HG03045 (cell line): Measurements from ENCODE around the gene BCL11A.

ENCODE experiments used
- ATAC-seq: cut with Tn5 transposase; IDR thresholded peaks from one replicate; pipeline ENCODE4 v1.9.1; 2021; ENCODE audit warnings: mild to moderate bottlenecking, moderate library complexity; ENCODE audit not compliant: unreplicated experiment

Gene BCL11A

DNA sequence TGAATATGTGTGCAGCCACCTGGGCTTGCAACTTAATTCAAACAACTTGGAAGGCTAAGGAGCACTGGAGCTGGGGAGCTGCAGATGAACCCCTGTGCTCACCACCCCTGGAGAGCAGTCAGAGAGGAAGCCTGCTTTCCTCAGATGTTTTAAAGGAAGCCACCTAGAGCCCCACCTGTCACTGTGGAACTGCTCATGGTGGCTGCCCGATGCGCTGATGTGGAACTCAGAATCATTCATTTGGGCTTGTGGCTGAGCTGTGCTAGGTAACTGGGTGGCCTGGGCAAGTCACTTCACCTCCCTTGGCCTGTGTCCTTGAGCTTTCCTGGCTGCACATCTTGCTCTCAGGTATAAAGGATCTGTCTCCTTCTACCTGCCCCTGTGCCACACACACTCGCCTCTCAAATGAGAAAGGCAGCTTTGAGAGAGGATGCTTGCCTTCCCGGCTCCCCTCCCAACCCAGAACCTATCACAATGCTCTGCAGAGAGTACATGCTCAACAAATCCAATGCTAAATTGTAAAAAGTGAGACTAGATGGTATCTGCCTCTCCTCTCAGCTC is 41.3 kb downstream of the BCL11A start:
- ATAC-seq, result no peak

DNA sequence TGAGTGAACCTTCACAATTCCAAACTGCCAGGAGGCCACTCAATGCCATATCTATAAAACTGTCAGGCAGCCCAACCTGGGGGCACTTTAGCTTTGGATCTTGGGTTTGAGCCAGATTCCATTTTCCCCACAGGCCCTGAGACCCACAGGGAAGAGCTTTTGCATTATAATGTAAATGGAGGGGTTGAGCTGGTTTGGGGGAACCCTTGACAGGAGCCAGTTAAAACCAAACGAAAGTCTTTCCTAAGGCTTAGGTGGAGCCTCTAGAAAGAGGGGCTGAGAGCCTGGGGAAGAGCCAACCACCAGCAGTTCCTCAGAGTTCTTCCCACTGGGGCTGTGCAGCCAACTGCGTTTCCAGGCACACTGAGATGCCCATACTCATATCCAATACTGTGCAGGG is 42.7 kb downstream of the BCL11A start:
- ATAC-seq, result no peak

DNA sequence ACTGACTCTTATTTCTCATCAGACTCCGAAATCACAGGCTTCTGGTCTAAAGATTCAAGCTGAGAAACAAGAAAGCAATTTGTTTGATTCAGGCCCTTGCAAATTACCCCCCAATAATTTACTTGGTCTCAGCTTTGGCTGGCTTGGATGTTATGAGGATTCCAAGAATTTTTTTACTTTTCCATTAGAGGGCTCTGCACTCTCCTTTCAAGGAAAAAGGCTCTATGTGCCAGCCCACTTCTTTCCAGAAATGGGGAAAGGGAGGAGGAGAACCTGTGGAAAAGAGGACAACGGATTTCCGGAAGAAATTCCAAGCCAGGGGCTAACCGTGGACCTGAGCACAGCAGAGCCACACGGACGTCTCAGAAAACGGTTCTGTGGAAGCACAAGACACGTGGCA is 44.4 kb downstream of the BCL11A start:
- ATAC-seq, result no peak

DNA sequence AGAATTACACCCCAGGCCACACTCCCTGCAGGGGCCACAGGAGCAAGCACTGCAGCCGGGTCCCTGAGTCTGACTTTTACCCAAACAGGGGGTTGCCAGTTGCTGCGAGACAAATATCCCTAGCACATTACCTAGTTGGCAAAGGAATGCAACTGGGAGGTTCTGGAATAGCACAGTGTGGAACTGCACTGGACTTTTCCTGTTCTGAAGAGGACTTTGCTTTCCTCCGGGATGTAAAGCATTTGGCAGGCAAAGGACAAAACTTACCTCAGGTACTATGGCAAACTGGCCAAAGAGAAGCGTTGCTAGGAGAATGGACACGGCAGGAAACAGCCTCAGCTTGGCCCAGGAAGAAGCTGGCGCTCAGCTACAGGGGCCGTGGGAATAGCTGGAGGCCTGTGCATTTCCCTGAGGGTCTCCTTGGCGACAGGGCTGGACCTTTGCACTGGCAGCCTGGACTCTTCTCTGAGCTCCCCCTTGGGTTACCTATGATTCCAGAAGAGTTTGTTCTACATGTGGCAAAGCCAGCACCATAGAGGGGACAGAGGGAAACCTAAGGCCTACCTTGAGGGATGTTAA is 45.0 kb downstream of the BCL11A start:
- no peak for ATAC-seq

DNA sequence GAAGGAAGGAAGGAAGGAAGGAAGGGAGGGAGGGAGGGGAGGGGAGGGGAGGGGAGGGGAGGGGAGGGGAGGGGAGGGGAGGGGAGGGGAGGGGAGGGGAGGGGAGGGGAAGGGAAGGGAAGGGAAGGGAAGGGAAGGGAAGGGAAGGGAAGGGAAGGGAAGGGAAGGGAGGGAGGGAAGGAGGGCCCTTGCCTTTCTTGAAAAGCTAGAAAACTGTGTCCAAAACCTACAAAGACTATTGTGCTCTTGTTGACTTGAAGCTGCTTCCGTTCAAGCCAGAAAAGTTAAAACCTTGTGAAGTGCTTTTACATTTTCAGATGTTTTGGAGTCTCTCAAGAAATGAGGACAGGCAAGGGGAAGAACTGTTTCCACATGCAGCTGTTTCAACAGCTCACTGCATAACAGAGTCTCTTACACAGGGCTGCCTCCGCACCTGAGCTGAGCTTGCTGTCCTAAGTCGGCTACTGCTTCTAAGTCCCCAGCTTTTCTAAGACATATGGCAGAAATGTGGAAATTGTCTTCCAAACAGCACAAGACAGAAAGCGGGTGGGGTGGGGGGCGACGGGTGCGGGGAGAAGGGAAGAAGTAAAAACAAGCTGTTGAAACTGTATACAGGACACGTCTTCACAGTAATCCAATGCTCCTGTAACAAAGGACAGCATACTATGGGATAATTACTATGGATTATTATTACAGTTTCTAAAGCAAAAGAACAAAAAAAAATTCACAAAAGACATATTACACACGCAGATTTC is 46.1 kb downstream of the BCL11A start:
- no peak for ATAC-seq

DNA sequence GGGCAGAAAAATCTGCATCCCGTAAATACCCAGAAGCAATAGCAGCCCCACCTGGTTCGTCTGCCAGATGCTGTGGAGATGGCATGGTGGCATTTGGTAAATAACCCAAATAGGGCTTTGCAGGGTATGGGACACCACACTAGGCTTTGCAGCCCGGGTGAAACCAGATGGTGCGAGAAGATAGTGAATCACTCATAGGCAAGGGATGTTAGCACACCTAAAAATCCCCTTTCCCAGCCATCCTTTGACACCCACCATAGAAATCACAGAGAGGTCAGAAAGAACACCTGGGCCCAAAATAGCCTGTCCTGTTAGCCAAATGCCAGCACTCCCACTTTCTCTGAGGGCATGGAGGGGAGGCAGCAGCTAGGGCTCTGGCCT is 47.6 kb downstream of the BCL11A start:
- ATAC-seq, result no peak

DNA sequence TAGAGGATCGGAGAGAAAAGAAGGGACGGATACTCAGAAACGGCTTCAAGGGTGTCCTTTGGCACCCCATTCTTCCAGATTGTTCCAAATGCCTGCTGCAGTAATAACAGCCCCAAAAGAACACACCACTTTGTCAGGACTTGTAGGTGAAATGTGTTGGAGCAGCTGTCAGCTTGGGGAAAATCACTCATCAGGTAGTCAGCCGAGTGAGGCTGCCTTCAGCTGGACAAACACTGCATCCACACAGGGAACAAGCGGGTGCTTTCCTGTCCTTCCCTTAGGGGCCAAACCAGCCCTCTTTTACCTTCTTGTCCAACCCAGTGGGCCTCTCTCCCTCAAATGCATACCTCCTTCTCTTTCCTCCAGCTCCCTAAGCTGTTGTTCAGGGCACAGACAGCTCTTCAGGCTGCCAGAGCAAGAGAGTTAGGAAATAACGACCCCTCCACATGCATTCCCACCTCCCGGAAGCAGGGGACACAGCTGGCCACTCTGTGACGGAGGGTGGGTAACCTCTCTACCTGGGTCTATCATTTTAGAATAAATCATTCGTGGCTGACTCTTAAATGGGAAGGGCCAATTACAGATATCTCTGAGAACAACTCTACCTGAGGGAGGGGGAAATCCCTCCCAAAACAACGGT is 48.1 kb downstream of the BCL11A start:
- no peak for ATAC-seq

DNA sequence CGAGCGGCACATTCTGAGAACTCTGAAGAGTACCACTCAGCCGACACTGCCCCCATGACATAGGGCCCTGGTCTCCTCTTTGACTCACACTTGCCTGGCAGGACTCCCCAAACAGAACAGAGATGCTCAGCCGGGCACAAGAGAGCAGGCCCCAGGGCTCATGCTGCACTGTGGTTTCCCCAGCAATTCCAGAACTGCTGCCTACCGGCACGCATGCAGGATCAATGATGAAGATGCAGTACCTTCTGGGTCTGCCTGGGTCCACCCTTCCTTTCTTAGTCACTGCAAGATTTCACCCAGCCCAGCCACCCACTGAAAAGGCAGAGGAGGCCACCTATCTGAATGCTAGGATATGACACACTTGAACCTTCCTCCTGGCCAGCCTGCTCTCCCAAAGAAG is 49.4 kb downstream of the BCL11A start:
- no peak for ATAC-seq

DNA sequence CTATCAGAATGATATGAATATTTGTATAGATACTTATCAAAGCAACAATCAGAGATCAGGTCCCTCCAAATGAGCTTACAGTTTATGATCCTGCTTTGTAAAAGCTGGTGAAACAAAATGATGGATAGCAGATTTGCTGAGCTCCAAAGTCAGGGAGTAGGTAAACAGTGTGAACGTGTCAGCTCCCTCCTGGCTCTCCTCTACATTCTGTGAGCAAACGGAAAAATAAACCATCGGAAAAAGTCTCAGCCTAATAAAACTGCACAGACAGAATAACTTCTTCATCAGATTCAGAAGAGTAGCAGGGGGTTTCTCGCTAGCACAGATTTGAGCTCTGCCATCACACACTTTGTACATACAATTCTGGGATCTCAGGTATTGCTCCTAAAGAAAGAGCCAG is 51.3 kb downstream of the BCL11A start:
- ATAC-seq, result no peak

DNA sequence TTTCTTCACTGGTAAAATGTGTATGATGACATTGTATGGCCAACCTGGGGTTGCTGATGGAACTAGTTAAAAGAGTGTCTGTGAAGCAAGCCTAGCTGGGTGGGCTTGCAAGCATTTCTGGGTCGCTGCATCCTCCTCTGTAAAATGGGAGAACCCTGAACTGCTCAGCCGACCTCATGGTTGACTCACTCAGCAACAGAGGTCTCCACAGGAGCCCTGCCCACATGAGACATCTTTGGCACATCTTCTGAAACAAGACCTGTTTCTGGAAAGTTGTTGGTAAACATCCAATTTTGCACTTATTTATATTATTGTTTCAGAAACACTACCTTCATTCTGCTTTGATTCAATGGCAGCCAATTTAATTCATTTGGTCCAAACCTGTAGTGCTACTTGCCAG is 52.6 kb downstream of the BCL11A start:
- ATAC-seq, result no peak

DNA sequence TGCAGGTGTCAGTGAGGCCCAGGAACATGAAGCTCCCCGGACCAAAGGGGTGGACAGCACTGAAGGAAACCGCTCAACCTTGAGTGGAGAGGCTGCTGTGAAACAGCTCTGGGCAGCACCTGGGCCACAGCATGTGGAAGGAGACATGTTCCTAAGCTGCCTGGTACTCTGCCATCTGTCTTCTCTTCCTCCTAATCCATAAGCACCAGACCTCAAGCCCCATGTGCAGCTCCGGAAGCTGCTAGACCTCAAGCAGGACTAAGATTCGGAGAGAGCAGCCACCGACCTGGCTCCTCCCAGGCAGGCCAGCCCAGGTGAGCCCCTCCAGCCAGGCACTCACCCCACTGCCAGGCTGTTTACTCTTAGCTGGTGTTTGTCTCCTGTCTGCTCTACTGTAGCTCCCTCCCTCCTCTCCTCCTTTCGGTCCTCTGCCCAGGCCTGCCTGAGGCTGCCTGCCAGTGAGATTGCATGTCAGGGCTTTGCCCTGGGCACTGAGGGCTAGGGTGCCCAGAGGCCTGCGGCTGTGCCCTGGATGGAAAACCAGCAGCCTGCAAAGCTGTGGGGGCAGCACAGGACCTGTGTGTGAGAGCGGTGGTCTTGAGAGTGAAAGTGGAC is 53.7 kb downstream of the BCL11A start:
- no peak for ATAC-seq

DNA sequence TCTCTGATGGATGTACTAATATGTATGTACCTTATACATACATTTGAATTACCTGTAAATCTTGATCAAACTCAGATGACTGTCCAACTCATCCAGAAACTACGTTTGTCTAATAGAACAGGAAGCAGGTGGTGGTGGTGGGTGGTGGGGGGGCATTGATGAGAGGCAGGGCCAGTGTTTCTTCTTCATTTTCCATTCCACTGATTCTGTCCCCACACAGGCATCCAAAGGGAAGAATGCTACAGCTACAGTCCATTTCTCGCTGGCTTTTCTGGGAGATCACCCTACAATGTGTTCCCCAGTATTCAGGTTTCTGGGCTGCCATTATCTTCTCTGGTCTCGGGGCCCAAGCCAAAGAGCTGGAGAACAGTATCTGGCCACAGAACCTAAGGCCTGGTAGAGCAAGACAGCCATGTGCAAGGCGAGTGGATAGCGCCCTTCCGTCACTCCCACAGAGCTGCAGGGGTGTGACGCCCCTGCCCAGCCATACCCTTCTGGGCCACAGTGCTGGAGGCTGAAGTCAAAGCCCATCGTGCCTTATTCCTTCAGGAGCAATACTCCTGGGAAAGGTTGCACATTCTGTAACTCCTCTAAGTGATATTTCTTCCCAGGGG is 54.5 kb downstream of the BCL11A start:
- no peak for ATAC-seq

DNA sequence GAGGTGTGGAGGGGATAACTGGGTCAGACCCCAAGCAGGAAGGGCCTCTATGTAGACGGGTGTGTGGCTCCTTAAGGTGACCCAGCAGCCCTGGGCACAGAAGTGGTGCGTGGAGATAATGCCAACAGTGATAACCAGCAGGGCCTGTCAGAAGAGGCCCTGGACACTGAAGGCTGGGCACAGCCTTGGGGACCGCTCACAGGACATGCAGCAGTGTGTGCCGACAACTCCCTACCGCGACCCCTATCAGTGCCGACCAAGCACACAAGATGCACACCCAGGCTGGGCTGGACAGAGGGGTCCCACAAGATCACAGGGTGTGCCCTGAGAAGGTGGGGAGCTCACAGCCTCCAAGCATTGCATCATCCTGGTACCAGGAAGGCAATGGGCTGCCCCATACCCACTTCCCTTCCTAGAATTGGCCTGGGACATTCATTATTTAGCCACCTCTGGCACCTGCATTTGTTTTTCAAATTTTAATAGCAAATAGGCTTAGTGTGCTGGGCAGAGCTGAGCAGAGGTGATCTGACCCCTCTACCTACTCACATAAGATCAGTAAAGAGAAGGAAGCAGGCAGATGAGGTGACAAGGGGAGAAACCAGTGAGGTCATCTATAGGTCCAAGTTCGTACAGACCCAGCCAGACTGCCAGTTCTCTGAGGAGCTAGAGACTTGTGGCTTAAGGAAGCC is 55.2 kb downstream of the BCL11A start:
- no peak for ATAC-seq

DNA sequence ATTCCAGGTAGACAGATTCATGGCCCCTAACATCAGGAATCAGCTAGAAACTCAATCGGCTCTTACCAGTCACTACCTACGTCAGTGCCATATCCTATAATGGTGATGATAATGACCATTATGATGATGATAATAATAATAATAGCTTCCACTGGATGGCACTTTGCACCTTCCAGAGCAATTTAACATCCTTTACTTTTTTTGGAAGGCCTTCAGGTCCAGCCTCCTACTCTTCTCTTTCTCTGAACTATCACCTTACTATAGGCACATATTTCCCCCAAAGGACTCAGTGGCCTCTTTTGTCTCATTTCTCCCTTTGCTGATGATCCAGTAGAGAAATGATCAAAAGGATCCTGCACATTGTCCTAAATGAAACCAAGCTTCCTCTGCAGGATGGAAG is 56.0 kb downstream of the BCL11A start:
- no peak for ATAC-seq

DNA sequence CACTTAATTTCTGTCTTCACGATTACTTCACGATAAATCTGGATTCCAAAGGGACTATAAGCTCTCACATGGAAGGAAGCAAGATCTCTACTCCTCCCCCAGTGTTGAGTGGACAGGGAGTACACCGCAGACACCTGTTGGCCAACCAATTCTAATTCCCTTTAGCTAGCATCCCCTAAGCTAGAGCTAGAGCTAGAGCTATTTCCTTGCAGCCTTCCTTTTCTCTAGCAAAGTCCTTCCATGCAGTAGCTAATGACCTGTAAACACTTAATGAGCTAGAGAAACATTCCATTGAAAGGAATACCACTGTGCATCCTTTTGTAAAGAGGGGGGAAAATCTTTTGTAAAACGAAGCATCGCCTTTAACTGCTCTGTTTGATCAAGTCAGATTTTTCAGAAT is 56.5 kb downstream of the BCL11A start:
- ATAC-seq, result no peak

DNA sequence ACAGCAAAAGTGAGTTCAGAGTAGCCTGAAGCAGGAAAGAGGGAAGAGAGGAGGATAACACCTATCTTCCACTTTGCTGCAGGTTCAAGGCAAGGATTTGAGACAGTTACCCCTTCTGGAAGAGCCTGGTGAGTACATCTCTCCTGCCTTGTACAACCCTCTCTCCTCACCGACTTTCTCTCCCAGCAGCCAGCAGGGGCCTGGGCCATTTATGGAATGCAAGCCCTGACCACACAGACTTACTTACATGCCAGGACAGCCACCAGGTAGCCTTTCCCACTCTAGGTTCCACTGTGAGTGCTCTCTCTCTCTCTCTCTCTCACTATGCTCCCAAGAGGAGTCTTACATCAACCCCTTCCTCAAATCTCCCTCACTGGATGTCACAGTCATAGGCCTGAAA is 57.0 kb downstream of the BCL11A start:
- ATAC-seq, result no peak

DNA sequence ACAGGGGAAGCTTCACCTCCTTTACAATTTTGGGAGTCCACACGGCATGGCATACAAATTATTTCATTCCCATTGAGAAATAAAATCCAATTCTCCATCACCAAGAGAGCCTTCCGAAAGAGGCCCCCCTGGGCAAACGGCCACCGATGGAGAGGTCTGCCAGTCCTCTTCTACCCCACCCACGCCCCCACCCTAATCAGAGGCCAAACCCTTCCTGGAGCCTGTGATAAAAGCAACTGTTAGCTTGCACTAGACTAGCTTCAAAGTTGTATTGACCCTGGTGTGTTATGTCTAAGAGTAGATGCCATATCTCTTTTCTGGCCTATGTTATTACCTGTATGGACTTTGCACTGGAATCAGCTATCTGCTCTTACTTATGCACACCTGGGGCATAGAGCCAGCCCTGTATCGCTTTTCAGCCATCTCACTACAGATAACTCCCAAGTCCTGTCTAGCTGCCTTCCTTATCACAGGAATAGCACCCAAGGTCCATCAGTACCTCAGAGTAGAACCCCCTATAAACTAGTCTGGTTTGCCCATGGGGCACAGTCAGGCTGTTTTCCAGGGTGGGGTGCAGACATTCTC is 58.3 kb downstream of the BCL11A start:
- no peak for ATAC-seq

DNA sequence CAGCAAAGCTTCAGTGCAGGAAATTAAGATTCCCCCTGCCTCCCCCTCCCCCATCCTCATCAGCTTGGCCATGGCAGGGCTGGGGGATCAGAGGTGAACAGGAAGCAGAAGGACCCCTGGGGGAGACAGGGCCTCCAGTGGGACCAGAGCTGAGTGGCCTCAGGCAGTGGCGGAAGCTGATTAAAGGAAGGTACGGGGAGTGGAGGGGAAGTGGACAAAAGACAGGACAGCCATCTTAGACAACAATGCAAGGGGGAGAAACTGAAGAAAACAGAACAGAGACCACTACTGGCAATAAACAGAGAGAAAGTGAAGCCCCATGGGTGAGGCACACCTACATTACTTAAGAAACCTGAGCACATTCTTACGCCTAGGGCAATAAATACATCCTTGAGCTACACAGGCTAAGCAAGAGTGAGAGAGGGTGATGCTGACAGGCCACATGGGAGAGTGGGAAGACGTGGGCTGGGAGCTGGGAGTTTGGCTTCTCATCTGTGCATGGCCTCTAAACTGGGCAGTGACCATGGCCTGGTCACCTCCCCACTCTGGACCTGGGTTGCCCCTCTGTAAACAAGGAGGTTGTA is 59.6 kb downstream of the BCL11A start:
- ATAC-seq, result no peak

DNA sequence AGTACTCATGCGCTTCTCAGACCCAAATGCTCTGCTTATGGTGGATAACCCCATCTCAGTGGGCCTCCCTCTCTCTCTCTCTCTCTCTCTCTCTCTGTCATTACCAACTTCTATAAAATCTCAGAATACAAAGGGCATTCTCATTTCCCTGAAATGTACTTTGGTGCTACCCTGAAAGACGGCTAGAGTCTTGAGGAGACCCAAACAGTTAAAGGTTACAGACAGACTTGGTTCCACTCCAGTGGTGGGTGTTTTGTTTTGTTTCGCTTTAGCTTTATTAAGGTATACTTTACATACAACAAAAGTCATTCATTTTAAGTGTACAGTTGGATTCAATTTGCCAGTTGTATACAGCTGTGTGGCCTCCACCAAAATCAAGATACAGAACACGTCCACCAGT is 60.9 kb downstream of the BCL11A start:
- no peak for ATAC-seq

DNA sequence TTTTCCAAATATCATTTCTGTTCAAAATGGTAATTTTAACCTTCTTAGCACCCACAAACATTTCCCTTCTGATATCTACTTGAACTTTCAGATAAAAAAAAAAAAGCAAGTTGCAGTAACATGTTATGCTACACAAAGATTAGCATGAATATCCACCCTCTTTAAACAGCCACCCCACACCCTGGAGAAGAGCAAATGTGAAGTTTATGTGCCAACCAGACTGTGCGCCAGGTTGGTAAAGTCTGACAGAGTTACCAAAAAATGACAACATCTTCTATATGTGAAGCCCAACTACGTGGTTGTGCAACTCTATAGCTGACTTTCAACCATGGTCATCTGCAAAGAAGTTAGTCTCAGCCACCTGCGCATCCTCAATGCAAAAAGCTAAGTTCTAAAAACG is 62.6 kb downstream of the BCL11A start:
- ATAC-seq, result no peak
